Gastrocnemius medialis (tissue), 4 donors: Measurements from ENCODE around the gene CFAP20.

ENCODE experiments used
- POLR2A ChIP-seq, 2 donors: fragments of 450-650 bp; IDR thresholded peaks; one replicate each; pipeline ENCODE4 v1.6.1; 2017; ENCODE audit warnings: antibody characterized with exemption in 2 of 2, mild to moderate bottlenecking in 2 of 2, moderate library complexity in 2 of 2
- TF ChIP-seq, protein P1 (sequence below), 5 experiments: fragments of 450-650 bp in 3 of 5; fragments of 200-600 bp in 2 of 5; sonication (generic) in 2 of 5; IDR thresholded peaks in 4 of 5; conservative IDR thresholded peaks in 1 of 5; 1 replicate in 4 of 5; 2 replicates in 1 of 5; pipeline ENCODE4 v1.5.1; 2016 to 2019; ENCODE audit warnings: antibody characterized with exemption in 5 of 5, mild to moderate bottlenecking in 3 of 5, moderate library complexity in 3 of 5

DNA sequence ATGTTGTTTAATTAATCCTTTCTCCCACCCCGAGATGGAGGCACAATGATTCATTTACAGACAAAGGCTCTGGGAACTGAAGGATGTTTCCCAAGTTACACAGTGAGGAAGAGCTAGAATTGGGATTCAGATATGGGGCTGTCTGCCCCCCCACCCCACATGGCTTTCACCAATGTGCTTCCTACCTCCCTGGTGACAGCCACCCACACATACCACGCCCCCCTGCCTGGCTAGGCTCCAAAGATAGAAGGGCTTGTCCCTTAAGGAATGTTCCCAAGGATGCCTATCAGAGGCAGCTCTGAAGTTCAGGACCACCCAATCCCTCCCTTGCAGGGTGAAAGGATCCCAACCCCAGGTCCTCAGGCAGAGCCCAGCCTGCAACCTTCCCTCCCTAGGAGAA lies 32.9 kb downstream of the CFAP20 start:
- TF ChIP-seq, protein P1, sequence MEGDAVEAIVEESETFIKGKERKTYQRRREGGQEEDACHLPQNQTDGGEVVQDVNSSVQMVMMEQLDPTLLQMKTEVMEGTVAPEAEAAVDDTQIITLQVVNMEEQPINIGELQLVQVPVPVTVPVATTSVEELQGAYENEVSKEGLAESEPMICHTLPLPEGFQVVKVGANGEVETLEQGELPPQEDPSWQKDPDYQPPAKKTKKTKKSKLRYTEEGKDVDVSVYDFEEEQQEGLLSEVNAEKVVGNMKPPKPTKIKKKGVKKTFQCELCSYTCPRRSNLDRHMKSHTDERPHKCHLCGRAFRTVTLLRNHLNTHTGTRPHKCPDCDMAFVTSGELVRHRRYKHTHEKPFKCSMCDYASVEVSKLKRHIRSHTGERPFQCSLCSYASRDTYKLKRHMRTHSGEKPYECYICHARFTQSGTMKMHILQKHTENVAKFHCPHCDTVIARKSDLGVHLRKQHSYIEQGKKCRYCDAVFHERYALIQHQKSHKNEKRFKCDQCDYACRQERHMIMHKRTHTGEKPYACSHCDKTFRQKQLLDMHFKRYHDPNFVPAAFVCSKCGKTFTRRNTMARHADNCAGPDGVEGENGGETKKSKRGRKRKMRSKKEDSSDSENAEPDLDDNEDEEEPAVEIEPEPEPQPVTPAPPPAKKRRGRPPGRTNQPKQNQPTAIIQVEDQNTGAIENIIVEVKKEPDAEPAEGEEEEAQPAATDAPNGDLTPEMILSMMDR (IDR thresholded peaks at IDR 0.05 in 4 of 5, conservative IDR thresholded peaks at IDR 0.05 in 1 of 5) = no peak
- no peak for TF ChIP-seq POLR2A (IDR thresholded peaks at IDR 0.05)
